NB4 (cell line): Measurements from ENCODE around the gene ANXA4.

Source experiments
- POLR2A ChIP-seq: IDR thresholded peaks from 2 replicates; pipeline ENCODE4 v1.6.1; 2011; ENCODE audit warnings: mild to moderate bottlenecking; ENCODE audit not compliant: insufficient read length; ENCODE audit errors: extremely low read depth
- TF ChIP-seq, protein P1 (sequence below): IDR thresholded peaks from one replicate; pipeline ENCODE4 v1.5.1; 2012; ENCODE audit warnings: low read depth, low read length

GRCh38 chr2:69721022-69721421, 20.9 kb upstream of the ANXA4 start:
- TF ChIP-seq, protein P1, sequence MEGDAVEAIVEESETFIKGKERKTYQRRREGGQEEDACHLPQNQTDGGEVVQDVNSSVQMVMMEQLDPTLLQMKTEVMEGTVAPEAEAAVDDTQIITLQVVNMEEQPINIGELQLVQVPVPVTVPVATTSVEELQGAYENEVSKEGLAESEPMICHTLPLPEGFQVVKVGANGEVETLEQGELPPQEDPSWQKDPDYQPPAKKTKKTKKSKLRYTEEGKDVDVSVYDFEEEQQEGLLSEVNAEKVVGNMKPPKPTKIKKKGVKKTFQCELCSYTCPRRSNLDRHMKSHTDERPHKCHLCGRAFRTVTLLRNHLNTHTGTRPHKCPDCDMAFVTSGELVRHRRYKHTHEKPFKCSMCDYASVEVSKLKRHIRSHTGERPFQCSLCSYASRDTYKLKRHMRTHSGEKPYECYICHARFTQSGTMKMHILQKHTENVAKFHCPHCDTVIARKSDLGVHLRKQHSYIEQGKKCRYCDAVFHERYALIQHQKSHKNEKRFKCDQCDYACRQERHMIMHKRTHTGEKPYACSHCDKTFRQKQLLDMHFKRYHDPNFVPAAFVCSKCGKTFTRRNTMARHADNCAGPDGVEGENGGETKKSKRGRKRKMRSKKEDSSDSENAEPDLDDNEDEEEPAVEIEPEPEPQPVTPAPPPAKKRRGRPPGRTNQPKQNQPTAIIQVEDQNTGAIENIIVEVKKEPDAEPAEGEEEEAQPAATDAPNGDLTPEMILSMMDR: no peak
- no peak for TF ChIP-seq POLR2A
